GM12878 (cell line): ENCODE results near the gene FARS2. TPM values are rescaled to one million over a fixed set of nuclear protein-coding genes. Genes with fewer than 3 reads are reported as not detected.

Source experiments
- ATAC-seq: fragments of 200-7000 bp; cut with Tn5 transposase; 3 replicates; pipeline ENCODE4 v1.9.1; 2020; ENCODE audit warnings: mild to moderate bottlenecking, moderate library complexity
- BruUV-seq: library from RNA; stranded (reverse); fragments of 400-500 nt; replicated peaks from 2 replicates; lab custom pipeline; 2021; lab: Mats Ljungman, UMichigan
- CTCF ChIA-PET: fragments of 300-600 bp; sonication (Branson Sonifier 250); formaldehyde crosslinking; extraction: SDS; loops from one replicate; lab custom pipeline; 2021; ENCODE audit warnings: inconsistent platforms; lab: Yijun Ruan, JAX
- POLR2A ChIA-PET: fragments of 350-600 bp; formaldehyde crosslinking; extraction: SDS; loops from one replicate; lab custom pipeline; 2021; ENCODE audit warnings: inconsistent platforms; lab: Charles Lee
- RAD21 ChIA-PET: fragments of 300-600 bp; sonication (Branson Sonifier 250); formaldehyde crosslinking; loops from one replicate; lab custom pipeline; 2023; ENCODE audit warnings: antibody characterized with exemption; ENCODE audit not compliant: unreplicated experiment; lab: Charles Lee
- SMC1A ChIA-PET: fragments of 300-600 bp; sonication (Branson Sonifier 250); formaldehyde crosslinking; loops from one replicate; lab custom pipeline; 2023; ENCODE audit not compliant: unreplicated experiment, uncharacterized antibody; lab: Charles Lee
- DNase-seq: peaks from one replicate; pipeline ENCODE4 v3.0.0-alpha.2; 2011; ENCODE audit warnings: low read depth, low spot score
- FAIRE-seq: peaks from 3 replicates; lab custom pipeline; 2011; peaks lifted over from hg19 to GRCh38; lab: Jason Lieb, UNC
- H2AFZ ChIP-seq: 2 replicates; pipeline ENCODE4 v1.6.0; 2011; ENCODE audit warnings: low read depth, low read length, control low read depth; ENCODE audit not compliant: control insufficient read depth
- H3K27ac ChIP-seq: 2 replicates; pipeline ENCODE4 v1.5.1; 2011; ENCODE audit warnings: control low read depth; ENCODE audit not compliant: control insufficient read depth, insufficient read depth
- H3K27me3 ChIP-seq, 2 experiments: replicated peaks in 1 of 2; 2 replicates each; pipeline versions ENCODE4 v1.6.0 to v1.6.1; 2011; ENCODE audit warnings: low read length in 1 of 2; ENCODE audit not compliant: control insufficient read depth in 2 of 2, insufficient read depth in 2 of 2
- H3K36me3 ChIP-seq, 2 experiments: 2 replicates each; pipeline ENCODE4 v1.5.1; 2011; ENCODE audit warnings: low read length in 1 of 2; ENCODE audit not compliant: control insufficient read depth in 2 of 2, insufficient read depth in 2 of 2
- H3K4me1 ChIP-seq: 2 replicates; pipeline ENCODE4 v1.6.1; 2011; ENCODE audit warnings: mild to moderate bottlenecking, low read length, moderate library complexity, mixed read lengths; ENCODE audit not compliant: control insufficient read depth, insufficient read depth
- H3K4me2 ChIP-seq: 2 replicates; pipeline ENCODE4 v1.6.0; 2011; ENCODE audit warnings: control low read depth; ENCODE audit not compliant: control insufficient read depth, insufficient read depth
- H3K4me3 ChIP-seq: fragments of 200-600 bp; sonication (generic); 2 replicates; pipeline ENCODE4 v1.5.1; 2016
- H3K79me2 ChIP-seq: 2 replicates; pipeline ENCODE4 v1.6.0; 2011; ENCODE audit warnings: low read length; ENCODE audit not compliant: control insufficient read depth, insufficient read depth
- H3K9ac ChIP-seq: 2 replicates; pipeline ENCODE4 v1.8.0; 2011; ENCODE audit warnings: low read length, control low read depth, mixed read lengths; ENCODE audit not compliant: control insufficient read depth, insufficient read depth
- H3K9me3 ChIP-seq: replicated peaks from 3 replicates; pipeline ENCODE4 v1.5.1; 2011; ENCODE audit warnings: mild to moderate bottlenecking, low read length; ENCODE audit not compliant: control insufficient read depth, insufficient read depth
- H4K20me1 ChIP-seq: 2 replicates; pipeline ENCODE4 v1.6.0; 2011; ENCODE audit not compliant: control insufficient read depth, insufficient read depth
- CHD1 ChIP-seq: IDR thresholded peaks from 2 replicates; pipeline ENCODE4 v1.6.1; 2012; ENCODE audit warnings: low read depth, low read length, improper control_type of control experiment
- FOXK2 ChIP-seq: fragments of 450-650 bp; IDR thresholded peaks from 2 replicates; pipeline ENCODE4 v1.6.1; 2017; ENCODE audit warnings: mild to moderate bottlenecking, moderate library complexity
- LARP7 ChIP-seq: fragments of 450-650 bp; IDR thresholded peaks from 2 replicates; pipeline ENCODE4 v1.6.1; 2017; ENCODE audit warnings: mild to moderate bottlenecking
- NFXL1 ChIP-seq: fragments of 450-650 bp; IDR thresholded peaks from 2 replicates; pipeline ENCODE4 v1.6.1; 2017; ENCODE audit warnings: antibody characterized with exemption, mild to moderate bottlenecking, borderline replicate concordance
- NFYB ChIP-seq: IDR thresholded peaks from 2 replicates; pipeline ENCODE4 v1.6.1; 2011; ENCODE audit warnings: low read depth, mild to moderate bottlenecking, low read length, improper control_type of control experiment, moderate library complexity; ENCODE audit not compliant: insufficient read depth
- PBX3 ChIP-seq: IDR thresholded peaks from 2 replicates; pipeline ENCODE4 v1.6.1; 2011; ENCODE audit warnings: mild to moderate bottlenecking, low read depth, low read length, moderate library complexity; ENCODE audit not compliant: insufficient replicate concordance
- RELA ChIP-seq: fragments of 450-650 bp; IDR thresholded peaks from 2 replicates; pipeline ENCODE4 v1.8.0; 2014; ENCODE audit warnings: borderline replicate concordance; ENCODE audit not compliant: partially characterized antibody
- SKIL ChIP-seq: fragments of 450-650 bp; IDR thresholded peaks from 2 replicates; pipeline ENCODE4 v1.6.1; 2017; ENCODE audit warnings: mild to moderate bottlenecking, low read depth, inconsistent platforms; ENCODE audit not compliant: poor library complexity, severe bottlenecking
- TCF12 ChIP-seq: IDR thresholded peaks from 2 replicates; pipeline ENCODE4 v1.6.1; 2011; ENCODE audit warnings: low read depth, mild to moderate bottlenecking, low read length
- YY1 ChIP-seq: IDR thresholded peaks from 2 replicates; pipeline ENCODE4 v1.6.1; 2011; ENCODE audit warnings: low read depth, mild to moderate bottlenecking, low read length
- WGBS: methylation state at CpG from one replicate; pipeline ENCODE4 v1.1.6; 2016; ENCODE audit warnings: low lambda C conversion rate; ENCODE audit not compliant: insufficient replicate concordance, insufficient coverage; ENCODE audit errors: missing lambda C conversion rate; 5-methylcytosine and 5-hydroxymethylcytosine counted together
- in situ Hi-C: fragments of 300-500 bp; cut with MboI; formaldehyde crosslinking; loops from 9 replicates; pipeline ENCODE4 v1.14.3; 2018; ENCODE audit warnings: mixed read lengths
- intact Hi-C: fragments of 100-400 bp; cut with micrococcal nuclease; formaldehyde crosslinking; loops from one replicate; pipeline ENCODE4 v1.14.2; 2022; ENCODE audit not compliant: unreplicated experiment
- polyA plus RNA-seq, 11 experiments: library from polyadenylated mRNA; depleted of rRNA in 4 of 11; unstranded in 6 of 11; stranded (reverse) in 5 of 11; fragments of >200 nt; fragmentation: Nextera tagmentation in 4 of 11; fragmentation: Illumina TruSeq in 1 of 11; extraction: Ambion mirVana in 4 of 11; extraction: Trizol in 1 of 11; gene quantifications; 1 replicate in 1 of 11; 2 replicates in 10 of 11; pipeline versions ENCODE4 v1.2.1 to v1.2.3, GENCODE V29; 2011 to 2016; ENCODE audit warnings: inconsistent platforms in 2 of 11, missing spikeins in 2 of 11, low read depth in 1 of 11
- total RNA-seq, 4 experiments: library from RNA; depleted of rRNA in 3 of 4; stranded (reverse); fragments of >200 nt in 3 of 4; fragmentation: Illumina TruSeq in 1 of 4; extraction: Trizol in 1 of 4; gene quantifications; 2 replicates each; pipeline versions ENCODE4 v1.2.1 to v1.2.3, GENCODE V29; 2013 to 2021
- TF ChIP-seq, protein P1 (sequence below): fragments of 150-350 bp; IDR thresholded peaks from 2 replicates; pipeline ENCODE4 v1.6.1; 2014; ENCODE audit warnings: mild to moderate bottlenecking, low read depth, low read length

FARS2 gene
- total and polyA plus RNA-seq, 10 of the 15 experiments (the other 5 are each of a cell fraction or from before 2014, with no cell fraction given), result 16.8 to 46.7 (median 25.6) TPM

GRCh38 chr6:5786321-5786968 is 525.1 kb downstream of the FARS2 start:
- intact Hi-C loops (no loop called here), in situ Hi-C loops (no loop called here)
- CTCF ChIA-PET, result no interaction called here
- 75% methylated on average over 10 of the region's 10 CpGs for WGBS
- FAIRE-seq (no peak), ATAC-seq (no peak), DNase-seq (no peak)
- Histone ChIP-seq H2AFZ (no peak overlapping the region), H3K27ac (no peak overlapping the region), H3K9ac (no peak overlapping the region), H3K4me3 (no peak overlapping the region), H3K27me3 (peaks cover 0 to 2% of the 10 kb centered on the region in 2 experiments; a peak in 1 of 4 replicates), H3K4me2 (no peak overlapping the region), H3K4me1 (no peaks in the 10 kb centered on the region), H3K79me2 (no peaks in the 10 kb centered on the region), H4K20me1 (no peaks in the 10 kb centered on the region), H3K9me3 (no peaks in the 10 kb centered on the region), H3K36me3 (no peaks in the 10 kb centered on the region)
- SMC1A ChIA-PET, result no interaction called here
- RAD21 ChIA-PET, result no interaction called here
- no TSS peak for BruUV-seq
- 0 out of 2 replicates have a peak, but pooled peaks have one; percentile 39 for TF ChIP-seq NFYB
- TF ChIP-seq YY1, result no peak
- POLR2A ChIA-PET, result no interaction called here

- H3K9ac ChIP-seq, result no peak overlapping the region
- no peak for TF ChIP-seq PBX3
- TF ChIP-seq, protein P1, sequence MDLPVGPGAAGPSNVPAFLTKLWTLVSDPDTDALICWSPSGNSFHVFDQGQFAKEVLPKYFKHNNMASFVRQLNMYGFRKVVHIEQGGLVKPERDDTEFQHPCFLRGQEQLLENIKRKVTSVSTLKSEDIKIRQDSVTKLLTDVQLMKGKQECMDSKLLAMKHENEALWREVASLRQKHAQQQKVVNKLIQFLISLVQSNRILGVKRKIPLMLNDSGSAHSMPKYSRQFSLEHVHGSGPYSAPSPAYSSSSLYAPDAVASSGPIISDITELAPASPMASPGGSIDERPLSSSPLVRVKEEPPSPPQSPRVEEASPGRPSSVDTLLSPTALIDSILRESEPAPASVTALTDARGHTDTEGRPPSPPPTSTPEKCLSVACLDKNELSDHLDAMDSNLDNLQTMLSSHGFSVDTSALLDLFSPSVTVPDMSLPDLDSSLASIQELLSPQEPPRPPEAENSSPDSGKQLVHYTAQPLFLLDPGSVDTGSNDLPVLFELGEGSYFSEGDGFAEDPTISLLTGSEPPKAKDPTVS, result no peak
- no peak for TF ChIP-seq FOXK2
- TF ChIP-seq RELA, result no peak
- TF ChIP-seq CHD1, result no peak
- no peak for TF ChIP-seq TCF12
- no peak for TF ChIP-seq SKIL
- no peak for TF ChIP-seq LARP7
- no peak for TF ChIP-seq NFXL1
Observed at GRCh38 chr6:5786969-5787720, 525.8 kb downstream of the FARS2 start.

More at GRCh38 chr6:5786969-5787720, 525.8 kb downstream of the FARS2 start:
- CTCF ChIA-PET, result no interaction called here
- Histone ChIP-seq H3K27me3 (peaks cover 0 to 2% of the 10 kb centered on the region in 2 experiments; a peak in 1 of 4 replicates), H3K4me3 (no peak overlapping the region), H3K36me3 (no peaks in the 10 kb centered on the region), H3K4me1 (no peaks in the 10 kb centered on the region), H3K9me3 (no peaks in the 10 kb centered on the region), H4K20me1 (no peaks in the 10 kb centered on the region), H2AFZ (no peak overlapping the region), H3K4me2 (no peak overlapping the region), H3K79me2 (no peaks in the 10 kb centered on the region), H3K27ac (no peak overlapping the region)
- no peak for DNase-seq
- BruUV-seq, result no TSS peak
- 59% methylated on average over 11 of the region's 11 CpGs for WGBS
- RAD21 ChIA-PET, result no interaction called here
- peak; percentile 7 for FAIRE-seq
- 0 out of 3 replicates have a peak, but pooled peaks have one; percentile 21 for ATAC-seq
- in situ Hi-C loops, result no loop called here
- SMC1A ChIA-PET, result no interaction called here
- POLR2A ChIA-PET, result no interaction called here
- intact Hi-C loops, result no loop called here
